Bronchial epithelial cell (primary cell): ENCODE measurements around the gene MOBP. TPM values are rescaled to one million over a fixed set of nuclear protein-coding genes. Genes with fewer than 3 reads are reported as not detected.

ENCODE experiments used
- DNase-seq: peaks from one replicate; pipeline ENCODE4 v3.0.0-alpha.2; 2010; ENCODE audit warnings: low read depth
- FAIRE-seq: peaks from 2 replicates; lab custom pipeline; 2011; peaks lifted over from hg19 to GRCh38; lab: Jason Lieb, UNC
- H3K27me3 ChIP-seq: 2 replicates; pipeline ENCODE4 v1.5.1; 2011; ENCODE audit warnings: low read length; ENCODE audit not compliant: control insufficient read depth, insufficient read depth
- H3K36me3 ChIP-seq: 2 replicates; pipeline ENCODE4 v1.5.1; 2011; ENCODE audit warnings: low read length; ENCODE audit not compliant: control insufficient read depth, insufficient read depth
- H3K4me3 ChIP-seq: 2 replicates; pipeline ENCODE4 v1.5.1; 2011; ENCODE audit warnings: mild to moderate bottlenecking, low read depth, low read length, control low read depth
- CTCF ChIP-seq: IDR thresholded peaks from 2 replicates; pipeline ENCODE4 v1.5.1; 2011; ENCODE audit warnings: mild to moderate bottlenecking, moderate library complexity, low read length, control low read depth, inconsistent platforms; ENCODE audit not compliant: insufficient read depth, severe bottlenecking
- total RNA-seq: library from RNA; depleted of rRNA; stranded (reverse); fragments of >200 nt; gene quantifications from 2 replicates; pipeline ENCODE4 v1.2.1, GENCODE V29; 2014

Gene MOBP
- total RNA-seq, 1 donor from 2014 or later: not detected

DNA sequence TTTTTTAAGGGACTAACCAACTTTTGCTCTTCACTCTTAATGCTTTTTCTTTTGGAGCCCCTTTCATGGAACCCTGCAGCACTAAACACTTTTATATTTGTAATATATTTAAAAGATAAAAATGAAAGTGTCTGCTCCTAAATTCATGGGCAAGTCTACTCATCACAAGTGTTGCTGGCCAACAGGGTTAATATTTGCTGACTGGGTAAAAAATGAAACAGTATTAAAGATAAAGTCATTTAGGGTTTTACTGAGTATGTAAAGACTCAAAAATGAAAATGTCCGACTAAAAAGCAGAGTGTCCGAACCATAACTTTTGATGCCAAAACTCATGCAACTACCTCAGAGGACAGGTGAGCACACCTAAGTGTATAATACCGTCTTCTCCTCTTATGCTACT is 54.0 kb downstream of the MOBP start:
- no peak for TF ChIP-seq CTCF
- H3K4me3 ChIP-seq: no peak overlapping the region
- H3K27me3 ChIP-seq: peaks cover 2% of the 10 kb centered on the region
- FAIRE-seq (no peak), DNase-seq (no peak)
- no peaks in the 10 kb centered on the region for H3K36me3 ChIP-seq

DNA sequence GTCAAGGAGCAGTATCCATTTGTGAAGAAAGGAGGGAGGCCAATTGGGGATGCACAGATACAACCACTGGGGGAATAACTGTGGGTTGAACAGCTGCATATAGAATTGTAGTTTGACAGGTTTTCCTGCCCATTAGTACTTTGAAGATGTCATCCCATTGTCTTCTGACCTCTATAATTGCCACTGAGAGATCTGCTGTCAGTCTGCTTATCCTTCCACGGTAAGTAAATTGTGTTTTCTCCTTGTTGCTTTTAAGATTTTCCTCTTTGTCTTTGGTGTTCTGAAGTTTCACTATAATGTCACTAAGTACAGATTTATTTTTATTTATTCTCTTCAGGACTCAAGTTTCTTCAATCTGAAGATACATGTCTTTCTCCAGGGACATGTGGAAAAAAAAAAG is 56.6 kb downstream of the MOBP start:
- FAIRE-seq (no peak), DNase-seq (no peak)
- TF ChIP-seq CTCF: no peak
- no peaks in the 10 kb centered on the region for H3K27me3 ChIP-seq
- no peaks in the 10 kb centered on the region for H3K36me3 ChIP-seq
- no peak overlapping the region for H3K4me3 ChIP-seq

GRCh38 chr3:39528844-39529243 is 61.4 kb downstream of the MOBP start:
- H3K4me3 ChIP-seq: no peak overlapping the region
- no peaks in the 10 kb centered on the region for H3K27me3 ChIP-seq
- H3K36me3 ChIP-seq: no peaks in the 10 kb centered on the region
- no peak for FAIRE-seq
- DNase-seq: no peak
- TF ChIP-seq CTCF: no peak

DNA sequence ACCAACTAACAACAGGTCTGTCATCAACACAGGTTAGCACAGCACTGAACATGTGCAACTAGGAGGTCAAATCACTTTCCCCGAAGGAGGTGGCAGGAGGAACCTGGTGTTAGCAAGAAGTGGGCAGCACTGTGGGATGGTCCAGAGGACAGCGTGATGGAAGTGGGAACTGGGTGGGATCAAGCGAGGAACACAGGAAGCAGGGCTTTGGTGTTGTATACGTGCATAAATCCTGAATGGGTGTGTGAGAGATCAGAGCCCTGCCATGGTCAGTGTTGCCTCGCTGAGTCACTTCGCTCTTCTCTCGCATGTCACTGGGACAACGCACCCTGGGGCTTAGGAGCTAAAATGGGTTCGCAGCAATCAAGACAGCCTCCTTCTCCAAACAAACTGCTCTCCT is 62.1 kb downstream of the MOBP start:
- DNase-seq (no peak), FAIRE-seq (no peak)
- Histone ChIP-seq H3K4me3 (no peak overlapping the region), H3K36me3 (no peaks in the 10 kb centered on the region), H3K27me3 (no peaks in the 10 kb centered on the region)
- no peak for TF ChIP-seq CTCF

DNA sequence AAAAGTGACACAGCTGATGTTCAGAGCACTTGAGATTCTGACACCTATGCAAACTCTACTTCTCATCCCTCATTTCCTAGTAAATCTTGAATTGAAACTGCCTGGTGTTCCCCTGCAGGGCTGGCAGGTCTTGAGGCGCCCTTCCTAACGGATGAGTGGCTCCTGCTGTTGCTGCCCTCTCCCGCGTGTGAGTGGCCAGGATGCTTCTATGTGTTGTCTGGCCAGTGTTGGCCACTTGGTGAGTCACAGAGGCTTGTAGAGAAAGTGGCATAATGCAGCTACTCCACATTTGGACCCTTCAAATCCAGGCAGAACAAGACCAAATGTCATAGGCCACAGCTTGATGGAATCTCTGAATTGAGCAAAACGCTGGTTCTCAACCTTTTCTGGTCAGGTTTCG is 63.6 kb downstream of the MOBP start:
- H3K4me3 ChIP-seq: no peak overlapping the region
- no peaks in the 10 kb centered on the region for H3K36me3 ChIP-seq
- no peak for TF ChIP-seq CTCF
- H3K27me3 ChIP-seq: no peaks in the 10 kb centered on the region
- FAIRE-seq (peak; percentile 36), DNase-seq (no peak)

DNA sequence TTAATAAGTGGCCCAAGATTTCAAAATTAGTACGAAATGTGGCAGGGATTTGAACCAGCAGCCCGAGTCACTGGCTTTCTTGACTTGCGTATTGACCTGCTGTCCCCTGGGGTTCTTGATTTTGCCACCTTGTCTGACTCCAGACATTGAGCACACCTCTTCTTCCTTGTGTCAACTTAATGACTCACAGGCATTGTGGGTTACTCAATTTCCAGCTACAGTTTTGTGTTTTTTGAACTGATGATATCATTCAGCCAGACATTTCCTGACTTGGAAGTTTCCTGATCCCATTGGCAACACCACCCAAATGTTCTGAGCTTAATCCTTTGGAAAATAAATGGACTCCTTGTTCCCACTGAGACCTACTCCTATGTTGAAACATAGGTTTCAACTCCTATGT is 64.2 kb downstream of the MOBP start:
- no peak overlapping the region for H3K4me3 ChIP-seq
- no peak for TF ChIP-seq CTCF
- no peaks in the 10 kb centered on the region for H3K36me3 ChIP-seq
- DNase-seq (peak; percentile 98), FAIRE-seq (no peak)
- H3K27me3 ChIP-seq: no peaks in the 10 kb centered on the region
